GM12878 (cell line): Measurements from ENCODE around the gene IER3IP1. TPM values are rescaled to one million over a fixed set of nuclear protein-coding genes. Genes with fewer than 3 reads are reported as not detected.

Experiments
- ATAC-seq: fragments of 200-7000 bp; cut with Tn5 transposase; 3 replicates; pipeline ENCODE4 v1.9.1; 2020; ENCODE audit warnings: mild to moderate bottlenecking, moderate library complexity
- BruUV-seq: library from RNA; stranded (reverse); fragments of 400-500 nt; replicated peaks from 2 replicates; lab custom pipeline; 2021; lab: Mats Ljungman, UMichigan
- CTCF ChIA-PET: fragments of 300-600 bp; sonication (Branson Sonifier 250); formaldehyde crosslinking; extraction: SDS; loops from one replicate; lab custom pipeline; 2021; ENCODE audit warnings: inconsistent platforms; lab: Yijun Ruan, JAX
- POLR2A ChIA-PET: fragments of 350-600 bp; formaldehyde crosslinking; extraction: SDS; loops from one replicate; lab custom pipeline; 2021; ENCODE audit warnings: inconsistent platforms; lab: Charles Lee
- RAD21 ChIA-PET: fragments of 300-600 bp; sonication (Branson Sonifier 250); formaldehyde crosslinking; loops from one replicate; lab custom pipeline; 2023; ENCODE audit warnings: antibody characterized with exemption; ENCODE audit not compliant: unreplicated experiment; lab: Charles Lee
- SMC1A ChIA-PET: fragments of 300-600 bp; sonication (Branson Sonifier 250); formaldehyde crosslinking; loops from one replicate; lab custom pipeline; 2023; ENCODE audit not compliant: unreplicated experiment, uncharacterized antibody; lab: Charles Lee
- DNase-seq: peaks from one replicate; pipeline ENCODE4 v3.0.0-alpha.2; 2011; ENCODE audit warnings: low read depth, low spot score
- FAIRE-seq: peaks from 3 replicates; lab custom pipeline; 2011; peaks lifted over from hg19 to GRCh38; lab: Jason Lieb, UNC
- H2AFZ ChIP-seq: 2 replicates; pipeline ENCODE4 v1.6.0; 2011; ENCODE audit warnings: low read depth, low read length, control low read depth; ENCODE audit not compliant: control insufficient read depth
- H3K27ac ChIP-seq: 2 replicates; pipeline ENCODE4 v1.5.1; 2011; ENCODE audit warnings: control low read depth; ENCODE audit not compliant: control insufficient read depth, insufficient read depth
- H3K27me3 ChIP-seq, 2 experiments: replicated peaks in 1 of 2; 2 replicates each; pipeline versions ENCODE4 v1.6.0 to v1.6.1; 2011; ENCODE audit warnings: low read length in 1 of 2; ENCODE audit not compliant: control insufficient read depth in 2 of 2, insufficient read depth in 2 of 2
- H3K36me3 ChIP-seq, 2 experiments: 2 replicates each; pipeline ENCODE4 v1.5.1; 2011; ENCODE audit warnings: low read length in 1 of 2; ENCODE audit not compliant: control insufficient read depth in 2 of 2, insufficient read depth in 2 of 2
- H3K4me1 ChIP-seq: 2 replicates; pipeline ENCODE4 v1.6.1; 2011; ENCODE audit warnings: mild to moderate bottlenecking, low read length, moderate library complexity, mixed read lengths; ENCODE audit not compliant: control insufficient read depth, insufficient read depth
- H3K4me2 ChIP-seq: 2 replicates; pipeline ENCODE4 v1.6.0; 2011; ENCODE audit warnings: control low read depth; ENCODE audit not compliant: control insufficient read depth, insufficient read depth
- H3K4me3 ChIP-seq: fragments of 200-600 bp; sonication (generic); 2 replicates; pipeline ENCODE4 v1.5.1; 2016
- H3K79me2 ChIP-seq: 2 replicates; pipeline ENCODE4 v1.6.0; 2011; ENCODE audit warnings: low read length; ENCODE audit not compliant: control insufficient read depth, insufficient read depth
- H3K9ac ChIP-seq: 2 replicates; pipeline ENCODE4 v1.8.0; 2011; ENCODE audit warnings: low read length, control low read depth, mixed read lengths; ENCODE audit not compliant: control insufficient read depth, insufficient read depth
- H3K9me3 ChIP-seq: replicated peaks from 3 replicates; pipeline ENCODE4 v1.5.1; 2011; ENCODE audit warnings: mild to moderate bottlenecking, low read length; ENCODE audit not compliant: control insufficient read depth, insufficient read depth
- H4K20me1 ChIP-seq: 2 replicates; pipeline ENCODE4 v1.6.0; 2011; ENCODE audit not compliant: control insufficient read depth, insufficient read depth
- BCL11A ChIP-seq: IDR thresholded peaks from 2 replicates; pipeline ENCODE4 v1.6.1; 2011; ENCODE audit warnings: low read depth, low read length
- CBX5 ChIP-seq: sonication (generic); IDR thresholded peaks from 2 replicates; pipeline ENCODE4 v1.6.1; 2016; ENCODE audit warnings: low read depth, moderate library complexity, mild to moderate bottlenecking, inconsistent platforms
- CEBPZ ChIP-seq: fragments of 150-350 bp; IDR thresholded peaks from 2 replicates; pipeline ENCODE4 v1.6.1; 2016; ENCODE audit warnings: low read depth, low read length
- DPF2 ChIP-seq: fragments of 450-650 bp; IDR thresholded peaks from 2 replicates; pipeline ENCODE4 v1.6.1; 2017; ENCODE audit warnings: mild to moderate bottlenecking
- EP300 ChIP-seq, 2 experiments: fragments of 150-350 bp in 1 of 2; IDR thresholded peaks; 2 replicates each; pipeline ENCODE4 v1.6.1; 2011 to 2012; ENCODE audit warnings: low read depth in 2 of 2, low read length in 2 of 2, borderline replicate concordance in 1 of 2, improper control_type of control experiment in 1 of 2, inconsistent platforms in 1 of 2; ENCODE audit not compliant: control insufficient read depth in 1 of 2
- GABPA ChIP-seq: IDR thresholded peaks from 2 replicates; pipeline ENCODE4 v1.6.1; 2014; ENCODE audit warnings: antibody characterized with exemption, low read depth, mild to moderate bottlenecking, inconsistent platforms
- IRF3 ChIP-seq: fragments of 450-650 bp; IDR thresholded peaks from 2 replicates; pipeline ENCODE4 v1.6.1; 2014; ENCODE audit warnings: mild to moderate bottlenecking
- NR2F1 ChIP-seq: fragments of 450-650 bp; conservative IDR thresholded peaks from 2 replicates; pipeline ENCODE4 v1.6.1; 2017; ENCODE audit warnings: mild to moderate bottlenecking
- PKNOX1 ChIP-seq: fragments of 450-650 bp; IDR thresholded peaks from 2 replicates; pipeline ENCODE4 v1.6.1; 2016; ENCODE audit warnings: mild to moderate bottlenecking
- RB1 ChIP-seq: fragments of 450-650 bp; formaldehyde crosslinking; IDR thresholded peaks from 2 replicates; pipeline ENCODE4 v1.6.1; 2017; ENCODE audit warnings: mild to moderate bottlenecking, borderline replicate concordance
- SREBF2 ChIP-seq: IDR thresholded peaks from 2 replicates; pipeline ENCODE4 v1.6.1; 2012; ENCODE audit warnings: mild to moderate bottlenecking, low read length
- YY1 ChIP-seq: IDR thresholded peaks from 2 replicates; pipeline ENCODE4 v1.6.1; 2011; ENCODE audit warnings: low read depth, mild to moderate bottlenecking, low read length
- WGBS: methylation state at CpG from one replicate; pipeline ENCODE4 v1.1.6; 2016; ENCODE audit warnings: low lambda C conversion rate; ENCODE audit not compliant: insufficient replicate concordance, insufficient coverage; ENCODE audit errors: missing lambda C conversion rate; 5-methylcytosine and 5-hydroxymethylcytosine counted together
- in situ Hi-C: fragments of 300-500 bp; cut with MboI; formaldehyde crosslinking; loops from 9 replicates; pipeline ENCODE4 v1.14.3; 2018; ENCODE audit warnings: mixed read lengths
- intact Hi-C: fragments of 100-400 bp; cut with micrococcal nuclease; formaldehyde crosslinking; loops from one replicate; pipeline ENCODE4 v1.14.2; 2022; ENCODE audit not compliant: unreplicated experiment
- polyA plus RNA-seq, 11 experiments: library from polyadenylated mRNA; depleted of rRNA in 4 of 11; unstranded in 6 of 11; stranded (reverse) in 5 of 11; fragments of >200 nt; fragmentation: Nextera tagmentation in 4 of 11; fragmentation: Illumina TruSeq in 1 of 11; extraction: Ambion mirVana in 4 of 11; extraction: Trizol in 1 of 11; gene quantifications; 1 replicate in 1 of 11; 2 replicates in 10 of 11; pipeline versions ENCODE4 v1.2.1 to v1.2.3, GENCODE V29; 2011 to 2016; ENCODE audit warnings: inconsistent platforms in 2 of 11, missing spikeins in 2 of 11, low read depth in 1 of 11
- total RNA-seq, 4 experiments: library from RNA; depleted of rRNA in 3 of 4; stranded (reverse); fragments of >200 nt in 3 of 4; fragmentation: Illumina TruSeq in 1 of 4; extraction: Trizol in 1 of 4; gene quantifications; 2 replicates each; pipeline versions ENCODE4 v1.2.1 to v1.2.3, GENCODE V29; 2013 to 2021

The IER3IP1 gene
- total and polyA plus RNA-seq, 10 of the 15 experiments (the other 5 are each of a cell fraction or from before 2014, with no cell fraction given) = 7.9 to 40.9 (median 28.1) TPM

GRCh38 chr18:47187721-47188120, 11.6 kb upstream of the IER3IP1 start:
- H3K4me2 ChIP-seq = no peak overlapping the region
- SMC1A ChIA-PET = interaction anchor here (1.4 to 1.7 kb wide), 2 partner anchors 15 to 38 kb away, joined by 3 to 4 read pairs; partner anchors contain the start of gene HDHD2
- BruUV-seq = no TSS peak
- H3K4me1 ChIP-seq = no peaks in the 10 kb centered on the region
- no peaks in the 10 kb centered on the region for H3K36me3 ChIP-seq
- ATAC-seq (no peak), DNase-seq (no peak), FAIRE-seq (no peak)
- in situ Hi-C loops = no loop called here
- intact Hi-C loops = no loop called here
- no peaks in the 10 kb centered on the region; a peak in 1 of 4 replicates for H3K27me3 ChIP-seq
- peaks cover 8% of the 10 kb centered on the region; the same call in 2 of the 3 replicates for H3K9me3 ChIP-seq
- no peak overlapping the region for H2AFZ ChIP-seq
- POLR2A ChIA-PET = no interaction called here
- no peak overlapping the region for H3K9ac ChIP-seq
- no peak overlapping the region for H3K27ac ChIP-seq
- CTCF ChIA-PET = interaction anchor here (0.9 kb wide), 1 partner anchor 138 kb away, joined by 3 read pairs; no protein-coding TSS in a partner anchor
- no peaks in the 10 kb centered on the region for H4K20me1 ChIP-seq
- no peaks in the 10 kb centered on the region for H3K79me2 ChIP-seq
- RAD21 ChIA-PET = no interaction called here
- TF ChIP-seq IRF3 = no peak
- 71% methylated on average over 7 of the region's 7 CpGs for WGBS
- H3K4me3 ChIP-seq = no peak overlapping the region

GRCh38 chr18:47184419-47185050, 8.4 kb upstream of the IER3IP1 start:
- Histone ChIP-seq H4K20me1 (no peaks in the 10 kb centered on the region), H3K9ac (no peak overlapping the region), H3K4me3 (no peak overlapping the region), H3K4me2 (no peak overlapping the region), H3K36me3 (no peaks in the 10 kb centered on the region), H3K4me1 (no peaks in the 10 kb centered on the region), H3K27ac (no peak overlapping the region), H2AFZ (no peak overlapping the region), H3K79me2 (no peaks in the 10 kb centered on the region), H3K9me3 (peaks cover 8% of the 10 kb centered on the region; the same call in 2 of the 3 replicates), H3K27me3 (no peaks in the 10 kb centered on the region)
- FAIRE-seq = no peak
- ATAC-seq = no peak
- WGBS = 49% methylated on average over 5 of the region's 5 CpGs
- intact Hi-C loops = no loop called here
- ChIA-PET SMC1A (no interaction called here), POLR2A (no interaction called here), RAD21 (no interaction called here), CTCF (no interaction called here)
- BruUV-seq = no TSS peak
- DNase-seq = no peak
- in situ Hi-C loops = no loop called here
- TF ChIP-seq BCL11A (no peak), GABPA (no peak), SREBF2 (no peak), CBX5 (peak; percentile 72; the same call in 1 of the 2 replicates), YY1 (0 out of 2 replicates have a peak, but pooled peaks have one; percentile 24), DPF2 (no peak), PKNOX1 (no peak), RB1 (no peak), EP300 (IDR thresholded peaks at IDR 0.05; ENCODE audit: borderline replicate concordance in 1 of 2, control insufficient read depth in 1 of 2, low read depth in 2 of 2, low read length in 2 of 2) (no peak), NR2F1 (no peak), CEBPZ (peak; percentile 74)
